Panc1 (cell line): Measurements from ENCODE around the gene RPL26. TPM values are rescaled to one million over a fixed set of nuclear protein-coding genes. Genes with fewer than 3 reads are reported as not detected.

Experiments used
- ATAC-seq: fragments of 200-7000 bp; cut with Tn5 transposase; 2 replicates; pipeline ENCODE4 v1.9.1; 2020; ENCODE audit warnings: mild to moderate bottlenecking, moderate library complexity
- BruUV-seq: library from RNA; stranded (reverse); fragments of 400-500 nt; replicated peaks from 2 replicates; lab custom pipeline; 2021; lab: Mats Ljungman, UMichigan
- CTCF ChIA-PET: fragments of 300-600 bp; sonication (Branson Sonifier 250); formaldehyde crosslinking; loops from one replicate; lab custom pipeline; 2022; ENCODE audit warnings: antibody characterized with exemption; lab: Charles Lee
- POLR2A ChIA-PET: fragments of 300-600 bp; sonication (Branson Sonifier 250); formaldehyde crosslinking; loops from one replicate; lab custom pipeline; 2022; ENCODE audit warnings: antibody characterized with exemption; lab: Charles Lee
- DNase-seq: peaks from one replicate; pipeline ENCODE4 v3.0.0-alpha.2; 2010; ENCODE audit warnings: low read depth, low spot score
- H3K27ac ChIP-seq: 2 replicates; pipeline ENCODE4 v1.5.1; 2011; ENCODE audit warnings: mild to moderate bottlenecking, low read length, inconsistent platforms
- H3K27me3 ChIP-seq: fragments of 200-500 bp; sonication (Bioruptor generic); 2 replicates; pipeline ENCODE4 v1.6.0; 2014; ENCODE audit warnings: low read length, inconsistent platforms; ENCODE audit not compliant: control insufficient read depth, insufficient read depth
- H3K36me3 ChIP-seq: fragments of 200-500 bp; sonication (Bioruptor generic); 2 replicates; pipeline ENCODE4 v1.5.1; 2014; ENCODE audit warnings: inconsistent platforms, mild to moderate bottlenecking, low read length, moderate library complexity; ENCODE audit not compliant: control insufficient read depth, insufficient read depth
- H3K4me1 ChIP-seq: 2 replicates; pipeline ENCODE4 v1.5.1; 2011; ENCODE audit warnings: inconsistent platforms, mild to moderate bottlenecking, low read length, moderate library complexity; ENCODE audit not compliant: control insufficient read depth, insufficient read depth
- H3K4me3 ChIP-seq, 2 experiments: 2 replicates each; pipeline ENCODE4 v1.5.1; 2011 to 2012; ENCODE audit warnings: low read depth in 2 of 2, low read length in 2 of 2, mild to moderate bottlenecking in 2 of 2, inconsistent platforms in 1 of 2, moderate library complexity in 1 of 2
- H3K9me3 ChIP-seq: fragments of 200-500 bp; sonication (Bioruptor generic); 2 replicates; pipeline ENCODE4 v1.5.1; 2014; ENCODE audit warnings: low read depth, mild to moderate bottlenecking, inconsistent platforms, low read length, moderate library complexity; ENCODE audit not compliant: control insufficient read depth, insufficient read depth
- POLR2AphosphoS5 ChIP-seq: IDR thresholded peaks from 2 replicates; pipeline ENCODE4 v1.6.1; 2012; ENCODE audit warnings: mild to moderate bottlenecking, low read depth, low read length, moderate library complexity
- SIN3A ChIP-seq: IDR thresholded peaks from 2 replicates; pipeline ENCODE4 v1.6.1; 2012; ENCODE audit warnings: low read depth, mild to moderate bottlenecking, low read length, moderate library complexity, borderline replicate concordance; ENCODE audit not compliant: insufficient read depth
- TCF7L2 ChIP-seq: IDR thresholded peaks from 2 replicates; pipeline ENCODE4 v1.6.1; 2011; ENCODE audit warnings: mild to moderate bottlenecking, low read depth, low read length, inconsistent platforms
- in situ Hi-C: cut with HindIII; loops from 2 replicates; pipeline ENCODE4 v1.10.0; 2016; ENCODE audit warnings: low sequenced_read_pairs, low pct_unique_long_range_greater_than_20kb
- intact Hi-C: fragments of 100-400 bp; cut with micrococcal nuclease; formaldehyde crosslinking; loops from one replicate; pipeline ENCODE4 v1.10.0; 2022; ENCODE audit not compliant: unreplicated experiment
- total RNA-seq: library from RNA; stranded (reverse); gene quantifications from one replicate; pipeline ENCODE4 v1.2.1, GENCODE V29; 2021; ENCODE audit not compliant: unreplicated experiment
- TF ChIP-seq, protein P1 (sequence below), 2 experiments: IDR thresholded peaks; 2 replicates each; pipeline ENCODE4 v1.6.1; 2011 to 2012; ENCODE audit warnings: low read depth in 2 of 2, control low read depth in 1 of 2, low read length in 1 of 2, mild to moderate bottlenecking in 1 of 2, moderate library complexity in 1 of 2; ENCODE audit not compliant: insufficient read depth in 1 of 2
- TF ChIP-seq, protein P2 (sequence below): fragments of 450-650 bp; IDR thresholded peaks from 2 replicates; pipeline ENCODE4 v1.5.1; 2017; ENCODE audit warnings: mild to moderate bottlenecking

Gene RPL26
- total RNA-seq, 1 experiment from 2014 or later = 865 TPM

DNA sequence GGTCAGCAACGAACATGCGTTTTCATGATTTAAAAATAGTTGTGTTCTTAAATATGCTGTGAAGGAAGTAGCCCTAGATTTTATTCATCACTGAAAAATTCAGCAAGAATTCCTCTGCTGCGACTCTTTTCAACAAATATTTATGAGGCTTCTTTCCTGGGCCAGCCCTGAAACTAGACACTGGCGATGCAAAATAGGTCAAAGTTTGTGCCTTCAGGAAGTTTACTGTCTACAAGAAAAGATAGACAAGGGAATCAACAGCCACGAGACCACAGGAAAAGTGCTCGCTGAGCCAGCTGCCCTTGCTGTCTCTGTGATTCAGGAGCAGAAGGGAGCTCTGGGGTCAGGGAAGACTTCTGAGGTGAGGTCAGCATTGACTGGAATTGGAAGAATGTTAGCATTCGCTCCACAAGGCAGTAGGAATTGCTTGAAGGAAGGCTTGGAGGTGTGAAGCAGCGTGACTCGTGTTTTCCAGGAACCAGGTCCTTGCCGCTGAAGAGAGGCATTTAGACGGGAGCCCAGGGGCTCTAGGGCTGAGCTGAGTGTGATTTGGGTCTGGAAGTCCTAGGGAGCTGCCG is 1.9 kb upstream of the RPL26 start:
- peak overlapping the region; percentile 92 for H3K27ac ChIP-seq
- peak overlapping the region; percentile 68 to 99 for H3K4me3 ChIP-seq
- no peaks in the 10 kb centered on the region for H3K9me3 ChIP-seq
- ATAC-seq (no peak), DNase-seq (no peak)
- in situ Hi-C loops (no loop called here), intact Hi-C loops (loop anchor here (5.0 kb wide), 1 partner anchor 362 kb away; no protein-coding TSS in a partner anchor)
- H3K4me1 ChIP-seq = peaks cover 23% of the 10 kb centered on the region
- no peaks in the 10 kb centered on the region for H3K27me3 ChIP-seq
- no peak for TF ChIP-seq POLR2AphosphoS5
- TF ChIP-seq, protein P1, sequence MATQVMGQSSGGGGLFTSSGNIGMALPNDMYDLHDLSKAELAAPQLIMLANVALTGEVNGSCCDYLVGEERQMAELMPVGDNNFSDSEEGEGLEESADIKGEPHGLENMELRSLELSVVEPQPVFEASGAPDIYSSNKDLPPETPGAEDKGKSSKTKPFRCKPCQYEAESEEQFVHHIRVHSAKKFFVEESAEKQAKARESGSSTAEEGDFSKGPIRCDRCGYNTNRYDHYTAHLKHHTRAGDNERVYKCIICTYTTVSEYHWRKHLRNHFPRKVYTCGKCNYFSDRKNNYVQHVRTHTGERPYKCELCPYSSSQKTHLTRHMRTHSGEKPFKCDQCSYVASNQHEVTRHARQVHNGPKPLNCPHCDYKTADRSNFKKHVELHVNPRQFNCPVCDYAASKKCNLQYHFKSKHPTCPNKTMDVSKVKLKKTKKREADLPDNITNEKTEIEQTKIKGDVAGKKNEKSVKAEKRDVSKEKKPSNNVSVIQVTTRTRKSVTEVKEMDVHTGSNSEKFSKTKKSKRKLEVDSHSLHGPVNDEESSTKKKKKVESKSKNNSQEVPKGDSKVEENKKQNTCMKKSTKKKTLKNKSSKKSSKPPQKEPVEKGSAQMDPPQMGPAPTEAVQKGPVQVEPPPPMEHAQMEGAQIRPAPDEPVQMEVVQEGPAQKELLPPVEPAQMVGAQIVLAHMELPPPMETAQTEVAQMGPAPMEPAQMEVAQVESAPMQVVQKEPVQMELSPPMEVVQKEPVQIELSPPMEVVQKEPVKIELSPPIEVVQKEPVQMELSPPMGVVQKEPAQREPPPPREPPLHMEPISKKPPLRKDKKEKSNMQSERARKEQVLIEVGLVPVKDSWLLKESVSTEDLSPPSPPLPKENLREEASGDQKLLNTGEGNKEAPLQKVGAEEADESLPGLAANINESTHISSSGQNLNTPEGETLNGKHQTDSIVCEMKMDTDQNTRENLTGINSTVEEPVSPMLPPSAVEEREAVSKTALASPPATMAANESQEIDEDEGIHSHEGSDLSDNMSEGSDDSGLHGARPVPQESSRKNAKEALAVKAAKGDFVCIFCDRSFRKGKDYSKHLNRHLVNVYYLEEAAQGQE (IDR thresholded peaks at IDR 0.05; ENCODE audit: insufficient read depth in 1 of 2, low read depth in 2 of 2, low read length in 1 of 2) = no peak
- no peak for TF ChIP-seq TCF7L2
- TF ChIP-seq SIN3A = no peak
- TF ChIP-seq, protein P2, sequence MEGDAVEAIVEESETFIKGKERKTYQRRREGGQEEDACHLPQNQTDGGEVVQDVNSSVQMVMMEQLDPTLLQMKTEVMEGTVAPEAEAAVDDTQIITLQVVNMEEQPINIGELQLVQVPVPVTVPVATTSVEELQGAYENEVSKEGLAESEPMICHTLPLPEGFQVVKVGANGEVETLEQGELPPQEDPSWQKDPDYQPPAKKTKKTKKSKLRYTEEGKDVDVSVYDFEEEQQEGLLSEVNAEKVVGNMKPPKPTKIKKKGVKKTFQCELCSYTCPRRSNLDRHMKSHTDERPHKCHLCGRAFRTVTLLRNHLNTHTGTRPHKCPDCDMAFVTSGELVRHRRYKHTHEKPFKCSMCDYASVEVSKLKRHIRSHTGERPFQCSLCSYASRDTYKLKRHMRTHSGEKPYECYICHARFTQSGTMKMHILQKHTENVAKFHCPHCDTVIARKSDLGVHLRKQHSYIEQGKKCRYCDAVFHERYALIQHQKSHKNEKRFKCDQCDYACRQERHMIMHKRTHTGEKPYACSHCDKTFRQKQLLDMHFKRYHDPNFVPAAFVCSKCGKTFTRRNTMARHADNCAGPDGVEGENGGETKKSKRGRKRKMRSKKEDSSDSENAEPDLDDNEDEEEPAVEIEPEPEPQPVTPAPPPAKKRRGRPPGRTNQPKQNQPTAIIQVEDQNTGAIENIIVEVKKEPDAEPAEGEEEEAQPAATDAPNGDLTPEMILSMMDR = no peak
- ChIA-PET POLR2A (no interaction called here), CTCF (no interaction called here)
- peaks cover 24% of the 10 kb centered on the region for H3K36me3 ChIP-seq
- BruUV-seq = no TSS peak

DNA sequence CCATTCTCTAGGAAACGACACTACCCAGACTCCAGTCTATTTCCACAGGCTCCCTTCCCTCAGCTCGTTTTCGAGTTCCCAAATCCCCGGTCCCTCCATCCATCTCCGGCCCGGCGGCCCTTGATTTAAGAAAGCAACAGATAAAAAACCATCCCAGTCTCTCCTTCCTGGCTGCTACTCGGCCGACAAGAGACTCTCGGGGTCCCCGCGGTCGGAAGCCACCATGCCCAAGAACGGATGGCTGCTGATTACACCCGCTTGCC is 182 bp downstream of the RPL26 start:
- DNase-seq = no peak
- no TSS peak for BruUV-seq
- in situ Hi-C loops = no loop called here
- TF ChIP-seq, protein P2 = no peak
- TF ChIP-seq, protein P1 (IDR thresholded peaks at IDR 0.05; ENCODE audit: insufficient read depth in 1 of 2, low read depth in 2 of 2, low read length in 1 of 2) = no peak
- no peak for TF ChIP-seq TCF7L2
- TF ChIP-seq POLR2AphosphoS5 = no peak
- no peak; the same call in 1 of the 2 replicates for TF ChIP-seq SIN3A
- Histone ChIP-seq H3K36me3 (peaks cover 34% of the 10 kb centered on the region), H3K4me1 (peaks cover 40% of the 10 kb centered on the region), H3K27ac (peak overlapping the region; percentile 92), H3K9me3 (no peaks in the 10 kb centered on the region), H3K27me3 (no peaks in the 10 kb centered on the region), H3K4me3 (peak overlapping the region; percentile 68 to 99)
- CTCF ChIA-PET = interaction anchor here (0.5 kb wide), 1 partner anchor 287 kb away, joined by 5 read pairs; no protein-coding TSS in a partner anchor
- POLR2A ChIA-PET = no interaction called here
- intact Hi-C loops = loop anchor here (5.0 kb wide), 1 partner anchor 364 kb away; no protein-coding TSS in a partner anchor
- no peak for ATAC-seq
